Stimulated activated CD4-positive, alpha-beta T cell treated with anti-CD3 and anti-CD28 coated beads, Interleukin-1b, Interleukin-23, amount 100 ng/mL, for 48 hours (primary cell): ENCODE data around the gene OR2C3.
"Not testable (repeated sequence)": the region's sequence is repeated elsewhere in the genome, so short reads cannot be mapped to it uniquely, and the experiment has no call there.

Source experiments
- DNase-seq: peaks from one replicate; pipeline ENCODE4 v3.0.0-alpha.2; 2020

OR2C3 gene

GRCh38 chr1:247536340-247536739 is at the start of gene OR2C3:
OR2C3 (minus strand) TSS chr1:247536440; CDS start chr1:247532511, 3,929 bp downstream.
- no peak for DNase-seq

- no peak for DNase-seq
These were observed 42.8 kb upstream of the OR2C3 start for GRCh38 chr1:247578946-247579460.

GRCh38 chr1:247576514-247576913 is 40.3 kb upstream of the OR2C3 start:
- DNase-seq: no peak

- no peak for DNase-seq
These were observed 38.4 kb upstream of the OR2C3 start for GRCh38 chr1:247574664-247575063.

GRCh38 chr1:247574236-247574635 is 38.0 kb upstream of the OR2C3 start:
- DNase-seq: no peak

- no peak for DNase-seq
These were observed 26.0 kb upstream of the OR2C3 start for GRCh38 chr1:247562198-247562597.

- no peak for DNase-seq
These were observed 25.5 kb upstream of the OR2C3 start for GRCh38 chr1:247561711-247562110.

GRCh38 chr1:247557926-247558674 is 21.9 kb upstream of the OR2C3 start:
- no peak for DNase-seq

- no peak for DNase-seq
These were observed 16.0 kb upstream of the OR2C3 start for GRCh38 chr1:247552231-247552630.

GRCh38 chr1:247551721-247552120 is 15.5 kb upstream of the OR2C3 start:
- no peak for DNase-seq

GRCh38 chr1:247548769-247549182 is 12.5 kb upstream of the OR2C3 start, which contains the start of gene GCSAML:
GCSAML (plus strand) TSS chr1:247549134; CDS start chr1:247549192, 58 bp downstream.
- DNase-seq: peak; percentile 5

GRCh38 chr1:247548092-247548491 is 11.9 kb upstream of the OR2C3 start:
- DNase-seq: no peak

GRCh38 chr1:247542811-247543210 is 6.6 kb upstream of the OR2C3 start:
- no peak for DNase-seq

- no peak for DNase-seq
These were observed 4.3 kb upstream of the OR2C3 start for GRCh38 chr1:247540581-247540980.

- no peak for DNase-seq
These were observed 3.0 kb upstream of the OR2C3 start for GRCh38 chr1:247539215-247539614.

- DNase-seq: no peak
These were observed 2.3 kb upstream of the OR2C3 start for GRCh38 chr1:247538561-247538960.

- no peak for DNase-seq
These were observed 838 bp downstream of the OR2C3 start for GRCh38 chr1:247535402-247535801.

- DNase-seq: no peak
These were observed 4.3 kb downstream of the OR2C3 start for GRCh38 chr1:247531937-247532336.

GRCh38 chr1:247530785-247531184 is 5.5 kb downstream of the OR2C3 start:
- DNase-seq: no peak

- no peak for DNase-seq
These were observed 6.4 kb downstream of the OR2C3 start for GRCh38 chr1:247529771-247530355.

- no peak for DNase-seq
These were observed 7.3 kb downstream of the OR2C3 start for GRCh38 chr1:247528812-247529474.

GRCh38 chr1:247521886-247522285 is 14.4 kb downstream of the OR2C3 start:
- DNase-seq: not testable (repeated sequence)

GRCh38 chr1:247518613-247518891 is 17.7 kb downstream of the OR2C3 start:
- no peak for DNase-seq
